GM12874 (cell line): ENCODE measurements around the gene SIRPB1.

ENCODE experiments used
- CTCF ChIP-seq: IDR thresholded peaks from 2 replicates; pipeline ENCODE4 v1.5.1; 2011; ENCODE audit warnings: low read depth, mild to moderate bottlenecking, control low read depth, low read length, moderate library complexity; ENCODE audit not compliant: insufficient read depth

SIRPB1 gene

DNA sequence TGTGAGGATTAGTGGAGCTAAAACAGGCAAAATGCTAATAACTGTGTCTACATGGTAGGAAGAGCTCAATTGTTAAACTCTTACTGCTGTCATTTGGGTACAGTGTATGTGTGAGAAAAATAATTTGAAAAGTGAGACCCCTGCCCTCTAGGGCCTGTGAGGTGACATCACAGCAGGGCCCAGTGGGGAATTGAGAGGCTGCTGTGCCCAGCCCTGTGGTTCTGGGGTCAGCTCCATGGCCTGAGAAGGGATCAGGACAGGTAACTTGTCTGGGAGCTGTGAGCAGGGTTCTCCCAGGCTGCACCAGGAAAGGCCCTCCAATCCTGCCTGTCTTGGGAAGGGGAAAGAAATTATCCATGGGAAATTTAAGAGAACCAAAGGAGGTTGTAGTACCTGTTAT lies 1.3 kb downstream of the SIRPB1 start:
- TF ChIP-seq CTCF, result no peak

DNA sequence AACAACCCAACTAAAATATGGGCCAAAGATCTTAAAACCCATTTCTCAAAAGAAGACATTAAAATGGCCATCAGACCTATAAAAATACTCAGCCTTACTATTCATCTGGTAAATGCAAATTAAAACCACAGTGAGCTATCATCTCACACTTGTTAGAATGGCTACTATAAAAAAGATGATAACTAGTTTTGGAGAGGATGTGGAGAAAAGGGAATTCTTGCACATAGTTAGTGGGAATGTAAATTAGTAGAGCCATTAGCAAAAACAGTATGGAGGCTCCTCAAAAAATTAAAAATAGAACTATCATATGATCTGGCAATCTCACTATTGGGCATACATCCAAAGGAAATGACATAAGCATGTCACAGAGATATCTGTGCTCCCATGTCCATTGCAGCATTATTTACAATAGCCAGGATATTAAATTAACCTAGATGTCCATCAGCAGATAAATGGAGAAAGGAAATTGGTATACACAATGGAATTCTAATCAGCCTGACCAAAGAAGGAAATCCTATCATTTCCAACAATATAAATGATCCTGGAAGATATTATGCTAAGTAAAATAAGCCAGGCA lies 2.9 kb downstream of the SIRPB1 start:
- no peak for TF ChIP-seq CTCF

DNA sequence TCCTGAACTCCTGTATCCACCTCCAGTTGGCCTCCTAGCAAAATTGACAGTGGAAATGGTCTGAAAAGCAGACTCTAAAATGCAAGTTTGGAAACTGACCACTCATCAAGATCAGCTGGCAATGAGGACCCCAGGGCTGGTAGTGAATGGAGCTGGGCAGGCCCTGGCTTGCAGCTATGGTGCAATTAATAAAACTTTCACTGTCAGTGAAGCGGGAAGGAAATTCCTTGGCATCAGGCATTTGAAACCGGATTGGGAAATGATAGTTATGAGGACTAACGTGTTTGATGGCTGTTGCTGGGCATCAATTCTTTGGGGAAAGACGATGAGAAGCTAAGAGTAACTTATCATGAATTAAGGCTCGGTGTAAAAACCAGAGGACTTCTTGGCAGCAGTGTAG lies 19.1 kb downstream of the SIRPB1 start:
- TF ChIP-seq CTCF, result no peak

DNA sequence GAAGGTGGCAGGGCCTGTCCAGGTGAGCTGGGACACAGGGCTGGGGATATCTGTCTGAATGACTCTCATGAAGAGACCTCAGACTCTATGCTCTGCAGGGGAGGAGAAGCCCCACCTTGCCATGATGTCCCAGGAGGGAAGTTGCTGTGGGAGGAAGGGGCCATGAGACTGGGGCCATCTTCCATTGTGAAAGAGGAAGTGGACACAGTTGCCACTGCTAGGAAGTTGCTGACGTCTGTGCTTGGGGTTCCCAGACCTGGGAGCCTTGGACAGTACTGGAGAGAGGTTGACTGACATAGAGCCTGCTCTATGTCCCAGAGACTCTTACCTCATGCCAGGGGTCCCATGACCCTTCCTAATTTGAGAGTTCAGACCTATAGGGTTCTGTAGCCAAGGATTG lies 24.5 kb downstream of the SIRPB1 start:
- no peak for TF ChIP-seq CTCF

DNA sequence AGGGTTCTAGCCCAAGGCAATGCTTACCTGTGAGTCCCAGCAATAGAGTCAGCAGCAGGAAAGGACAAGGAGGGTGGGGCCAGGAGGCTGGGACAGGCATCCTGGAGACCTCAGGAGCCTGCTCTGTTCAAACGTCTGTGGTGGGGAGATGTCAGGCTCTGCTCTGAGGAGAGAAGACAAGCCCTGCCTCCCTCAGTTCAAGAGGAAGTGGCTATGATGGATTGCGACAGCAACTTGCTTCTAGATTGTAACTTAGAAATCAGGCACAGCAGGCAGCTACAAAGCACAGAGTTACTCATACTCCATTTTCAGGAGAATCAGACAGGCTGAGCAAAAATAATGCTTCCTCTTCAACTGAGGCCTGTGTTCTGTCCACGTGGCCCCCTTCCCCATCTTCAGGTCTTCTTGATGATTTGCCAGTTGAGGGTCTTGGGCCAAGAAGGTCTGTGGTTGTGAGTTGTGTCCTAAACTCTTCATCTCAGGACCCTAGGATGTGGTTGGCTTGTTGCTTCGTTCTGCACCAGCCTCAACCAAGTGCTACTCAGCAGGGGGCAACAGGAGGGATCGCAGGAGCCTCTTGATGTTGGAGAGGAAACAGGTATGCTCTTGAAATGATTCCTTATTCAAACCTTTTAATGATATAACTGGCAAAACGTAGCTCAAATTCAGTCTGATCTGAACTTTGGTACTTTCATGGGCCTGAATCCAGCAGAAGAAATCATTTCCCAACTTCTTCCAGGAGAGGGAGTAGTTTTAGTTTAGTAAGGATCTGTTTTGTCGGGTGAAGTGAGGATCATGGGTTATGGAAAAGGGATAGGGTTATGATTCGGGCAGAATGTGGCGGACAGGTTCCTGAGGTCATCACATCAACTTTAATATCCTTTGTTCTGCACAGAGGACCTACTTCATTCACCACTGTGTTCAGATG lies 31.0 kb downstream of the SIRPB1 start:
- TF ChIP-seq CTCF, result no peak

DNA sequence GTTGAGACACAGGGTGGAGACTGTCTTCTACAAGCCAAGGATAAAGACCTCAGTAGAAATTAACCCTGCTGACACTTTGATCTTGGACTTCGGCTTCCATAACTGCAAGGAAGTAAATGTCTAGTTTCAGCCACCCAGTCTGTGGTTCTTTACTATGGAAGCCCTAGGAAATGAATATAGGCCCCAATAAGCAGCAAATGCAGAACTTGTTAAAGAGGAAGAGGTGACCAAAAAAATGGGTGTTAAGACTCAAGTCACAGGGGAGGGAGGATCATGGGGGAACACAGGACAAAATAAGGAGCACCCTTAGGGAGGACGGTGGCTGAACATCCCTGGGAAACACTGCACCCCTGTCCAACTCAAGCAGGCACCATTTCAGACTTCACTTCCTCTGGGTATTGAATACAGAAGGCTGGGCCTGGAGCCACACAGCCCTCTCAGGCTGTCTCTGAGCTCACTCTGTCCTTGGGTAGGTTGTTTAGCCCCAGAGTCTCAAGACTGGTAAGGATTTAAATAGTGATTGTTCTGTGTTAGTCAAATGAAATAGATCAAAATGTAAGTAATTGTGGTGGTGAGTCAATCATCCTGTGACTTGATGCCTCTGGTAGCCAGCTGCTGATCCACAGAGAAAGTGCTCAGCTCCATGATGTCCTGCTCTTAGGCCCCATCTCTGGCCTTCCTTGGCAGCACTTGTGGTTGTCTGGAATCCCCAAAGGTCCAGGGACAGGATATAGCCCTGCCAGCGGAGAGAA lies 31.9 kb downstream of the SIRPB1 start:
- TF ChIP-seq CTCF, result no peak

DNA sequence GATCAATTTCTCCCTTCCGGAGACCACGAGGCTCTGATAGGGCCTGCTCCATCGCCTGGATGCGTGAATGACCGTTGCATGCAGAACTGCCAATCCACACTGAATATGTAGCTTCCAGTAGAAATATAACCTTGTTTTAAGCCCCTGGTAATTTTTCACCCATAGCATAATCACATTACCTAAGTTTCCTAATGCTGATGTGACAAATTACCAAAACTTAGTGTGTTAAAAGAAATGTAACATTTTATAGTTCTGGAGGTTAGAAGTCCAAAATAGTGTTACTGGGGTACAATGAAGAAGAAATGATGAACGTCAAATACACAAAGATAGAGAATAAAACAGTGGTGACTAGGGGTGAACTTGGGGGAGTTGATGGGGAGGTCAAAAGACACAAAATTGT lies 40.3 kb downstream of the SIRPB1 start:
- no peak for TF ChIP-seq CTCF
